SK-N-SH treated with all-trans-retinoic acid at 6 μM for 48 hours (cell line): ENCODE measurements around the gene AMOTL1.

Experiments
- ARNTL ChIP-seq: fragments of 450-650 bp; formaldehyde crosslinking; IDR thresholded peaks from 2 replicates; pipeline ENCODE4 v1.5.0; 2020; ENCODE audit warnings: low read depth, mild to moderate bottlenecking, moderate library complexity, borderline replicate concordance
- CREB5 ChIP-seq: fragments of 250-450 bp; sonication (Bioruptor Pico); IDR thresholded peaks from 2 replicates; pipeline ENCODE4 v1.5.1; 2020; ENCODE audit warnings: low read depth, mild to moderate bottlenecking, moderate library complexity
- ESRRG ChIP-seq: fragments of 250-450 bp; sonication (Bioruptor Pico); IDR thresholded peaks from 2 replicates; pipeline ENCODE4 v1.6.1; 2021; ENCODE audit warnings: mild to moderate bottlenecking
- ISL1 ChIP-seq: fragments of 250-450 bp; sonication (Bioruptor Pico); IDR thresholded peaks from 2 replicates; pipeline ENCODE4 v2.1.2; 2022; ENCODE audit warnings: mild to moderate bottlenecking, moderate library complexity
- ZFP3 ChIP-seq: fragments of 250-450 bp; sonication (Bioruptor Pico); IDR thresholded peaks from 2 replicates; pipeline ENCODE4 v1.5.0; 2020; ENCODE audit warnings: mild to moderate bottlenecking, moderate library complexity
- ZFP30 ChIP-seq: fragments of 450-650 bp; formaldehyde crosslinking; IDR thresholded peaks from 2 replicates; pipeline ENCODE4 v1.5.0; 2022; ENCODE audit warnings: mild to moderate bottlenecking, moderate library complexity
- ZNF8 ChIP-seq: fragments of 450-650 bp; formaldehyde crosslinking; IDR thresholded peaks from 2 replicates; pipeline ENCODE4 v1.5.0; 2020; ENCODE audit warnings: mild to moderate bottlenecking, moderate library complexity

GRCh38 chr11:94895971-94896370, 127.8 kb downstream of the AMOTL1 start:
- TF ChIP-seq ESRRG (no peak), ARNTL (CRISPR knock-in tag) (no peak), ZNF8 (CRISPR knock-in tag) (no peak), ISL1 (no peak), CREB5 (CRISPR knock-in tag) (no peak), ZFP30 (CRISPR knock-in tag) (no peak), ZFP3 (no peak)
